HEK293T (cell line): ENCODE data around the gene CSRP3.
"Not testable (repeated sequence)": the region's sequence is repeated elsewhere in the genome, so short reads cannot be mapped to it uniquely, and the experiment has no call there.

Experiments used
- CTCF ChIA-PET: fragments of 350-600 bp; formaldehyde crosslinking; extraction: SDS; loops from one replicate; lab custom pipeline; 2021; ENCODE audit warnings: antibody characterized with exemption, inconsistent platforms; lab: Yijun Ruan, JAX
- POLR2A ChIA-PET: fragments of 350-600 bp; formaldehyde crosslinking; extraction: SDS; loops from one replicate; lab custom pipeline; 2020; ENCODE audit warnings: antibody characterized with exemption, inconsistent platforms; lab: Yijun Ruan, JAX
- DNase-seq: peaks from one replicate; pipeline ENCODE4 v3.0.0; 2012; ENCODE audit warnings: mixed read lengths; ENCODE audit errors: extremely low spot score
- ARNT ChIP-seq: fragments of 450-650 bp; IDR thresholded peaks from 2 replicates; pipeline ENCODE4 v1.6.1; 2017; ENCODE audit warnings: mild to moderate bottlenecking
- BHLHE40 ChIP-seq: fragments of 450-650 bp; IDR thresholded peaks from 2 replicates; pipeline ENCODE4 v1.6.1; 2016; ENCODE audit warnings: mild to moderate bottlenecking, moderate library complexity, borderline replicate concordance
- CTBP1 ChIP-seq: fragments of 450-650 bp; IDR thresholded peaks from 2 replicates; pipeline ENCODE4 v1.6.1; 2016; ENCODE audit warnings: borderline replicate concordance
- ELF4 ChIP-seq: fragments of 450-650 bp; IDR thresholded peaks from 2 replicates; pipeline ENCODE4 v1.6.1; 2017; ENCODE audit warnings: antibody characterized with exemption
- FOXK2 ChIP-seq: fragments of 450-650 bp; IDR thresholded peaks from 2 replicates; pipeline ENCODE4 v1.6.1; 2016; ENCODE audit warnings: mild to moderate bottlenecking
- FOXM1 ChIP-seq: fragments of 450-650 bp; IDR thresholded peaks from 2 replicates; pipeline ENCODE4 v1.6.1; 2017; ENCODE audit warnings: mild to moderate bottlenecking, borderline replicate concordance
- HDGF ChIP-seq: fragments of 450-650 bp; IDR thresholded peaks from 2 replicates; pipeline ENCODE4 v1.6.1; 2017; ENCODE audit warnings: antibody characterized with exemption, borderline replicate concordance
- L3MBTL2 ChIP-seq: fragments of 450-650 bp; conservative IDR thresholded peaks from 2 replicates; pipeline ENCODE4 v1.6.1; 2016; ENCODE audit warnings: mild to moderate bottlenecking
- LEF1 ChIP-seq: fragments of 450-650 bp; IDR thresholded peaks from 2 replicates; pipeline ENCODE4 v1.6.1; 2017; ENCODE audit warnings: mild to moderate bottlenecking, borderline replicate concordance
- NFRKB ChIP-seq: fragments of 450-650 bp; IDR thresholded peaks from 2 replicates; pipeline ENCODE4 v1.6.1; 2016; ENCODE audit warnings: mild to moderate bottlenecking, moderate library complexity
- SP1 ChIP-seq: fragments of 450-650 bp; IDR thresholded peaks from 2 replicates; pipeline ENCODE4 v1.6.1; 2017
- SUZ12 ChIP-seq: fragments of 450-650 bp; IDR thresholded peaks from 2 replicates; pipeline ENCODE4 v1.6.1; 2016; ENCODE audit warnings: mild to moderate bottlenecking
- TARDBP ChIP-seq: fragments of 450-650 bp; IDR thresholded peaks from 2 replicates; pipeline ENCODE4 v1.6.1; 2016
- ZNF384 ChIP-seq: fragments of 450-650 bp; IDR thresholded peaks from 2 replicates; pipeline ENCODE4 v1.6.1; 2016
- TF ChIP-seq, protein P1 (sequence below): fragments of 450-650 bp; IDR thresholded peaks from 2 replicates; pipeline ENCODE4 v1.6.1; 2016

CSRP3 gene

DNA sequence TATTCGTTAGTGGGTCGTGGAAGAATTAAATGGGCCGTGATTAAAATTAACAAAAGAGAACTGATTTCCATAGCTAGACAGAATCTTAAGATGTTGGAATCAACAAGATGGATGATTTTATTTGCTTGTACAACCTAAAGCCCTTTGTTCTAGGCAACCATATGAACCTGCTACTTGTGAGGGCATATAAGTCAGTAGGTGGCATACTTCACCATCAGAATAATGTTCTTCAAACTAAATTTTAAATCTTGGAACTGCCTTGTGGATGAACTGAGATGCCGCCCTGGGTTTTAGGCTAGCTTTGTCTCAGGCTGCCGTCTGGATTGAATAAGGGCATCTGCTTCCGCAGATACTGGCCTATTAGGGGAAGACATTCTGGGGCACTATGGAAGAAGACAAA, 40.9 kb downstream of the CSRP3 start:
- CTCF ChIA-PET, result no interaction called here
- no peak for TF ChIP-seq ELF4
- no peak for TF ChIP-seq ZNF384
- TF ChIP-seq, protein P1, sequence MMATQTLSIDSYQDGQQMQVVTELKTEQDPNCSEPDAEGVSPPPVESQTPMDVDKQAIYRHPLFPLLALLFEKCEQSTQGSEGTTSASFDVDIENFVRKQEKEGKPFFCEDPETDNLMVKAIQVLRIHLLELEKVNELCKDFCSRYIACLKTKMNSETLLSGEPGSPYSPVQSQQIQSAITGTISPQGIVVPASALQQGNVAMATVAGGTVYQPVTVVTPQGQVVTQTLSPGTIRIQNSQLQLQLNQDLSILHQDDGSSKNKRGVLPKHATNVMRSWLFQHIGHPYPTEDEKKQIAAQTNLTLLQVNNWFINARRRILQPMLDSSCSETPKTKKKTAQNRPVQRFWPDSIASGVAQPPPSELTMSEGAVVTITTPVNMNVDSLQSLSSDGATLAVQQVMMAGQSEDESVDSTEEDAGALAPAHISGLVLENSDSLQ, result no peak
- no peak for TF ChIP-seq FOXK2
- no peak for TF ChIP-seq TARDBP
- TF ChIP-seq HDGF, result no peak
- no peak for TF ChIP-seq CTBP1
- TF ChIP-seq SUZ12, result no peak
- no peak for TF ChIP-seq ARNT
- TF ChIP-seq FOXM1, result no peak
- POLR2A ChIA-PET, result no interaction called here
- DNase-seq, result no peak

DNA sequence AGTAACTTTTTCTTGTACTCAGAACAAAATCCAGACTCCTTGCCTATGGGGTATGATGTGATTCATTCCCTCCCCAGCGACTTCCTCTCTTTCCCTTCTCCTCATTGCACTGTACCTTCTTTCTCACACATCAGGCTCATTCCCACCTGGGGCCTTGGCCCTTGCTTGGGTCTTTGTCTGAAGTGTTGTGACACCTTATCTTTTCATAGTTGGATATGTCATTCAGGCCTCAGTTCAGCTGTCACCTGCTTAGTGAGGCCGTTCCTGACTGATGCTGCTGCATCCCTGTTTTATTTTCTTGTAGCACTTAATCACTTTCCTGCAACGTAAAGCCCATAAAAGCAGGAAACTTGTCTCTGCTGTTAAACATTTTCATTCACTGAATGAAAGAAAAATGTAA, 44.9 kb downstream of the CSRP3 start:
- CTCF ChIA-PET, result no interaction called here

DNA sequence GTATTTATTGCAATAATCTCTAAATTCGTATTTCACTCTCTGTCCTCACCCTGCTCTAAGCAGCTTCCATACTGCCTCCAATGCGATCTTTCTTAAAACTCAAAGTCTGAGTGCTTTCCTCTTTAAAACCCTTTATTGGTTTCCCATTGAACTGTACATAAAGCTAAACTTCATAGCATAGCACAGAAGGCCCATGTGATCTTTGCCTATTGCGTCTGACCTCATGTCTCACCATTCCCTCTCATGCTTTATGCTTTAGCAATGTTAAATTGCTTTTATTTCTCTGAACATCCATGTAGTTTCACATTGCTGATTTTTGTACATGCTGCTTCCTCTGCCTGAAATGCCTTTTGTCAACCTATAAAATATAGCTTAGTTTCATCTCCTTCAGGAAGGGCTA, 56.5 kb downstream of the CSRP3 start:
- no peak for DNase-seq
- CTCF ChIA-PET, result no interaction called here
- POLR2A ChIA-PET, result no interaction called here
- TF ChIP-seq TARDBP (no peak), ELF4 (no peak), ARNT (no peak), BHLHE40 (no peak), SP1 (no peak), CTBP1 (no peak), ZNF384 (no peak), HDGF (no peak), NFRKB (no peak), LEF1 (no peak), L3MBTL2 (no peak), FOXK2 (no peak), FOXM1 (no peak), SUZ12 (no peak)
- TF ChIP-seq, protein P1, result no peak

More for the DNA sequence above, 44.9 kb downstream of the CSRP3 start:
- TF ChIP-seq SUZ12, result no peak
- TF ChIP-seq L3MBTL2, result no peak
- no peak for TF ChIP-seq CTBP1
- TF ChIP-seq BHLHE40, result no peak
- TF ChIP-seq NFRKB, result no peak
- POLR2A ChIA-PET, result no interaction called here
- DNase-seq, result no peak

DNA sequence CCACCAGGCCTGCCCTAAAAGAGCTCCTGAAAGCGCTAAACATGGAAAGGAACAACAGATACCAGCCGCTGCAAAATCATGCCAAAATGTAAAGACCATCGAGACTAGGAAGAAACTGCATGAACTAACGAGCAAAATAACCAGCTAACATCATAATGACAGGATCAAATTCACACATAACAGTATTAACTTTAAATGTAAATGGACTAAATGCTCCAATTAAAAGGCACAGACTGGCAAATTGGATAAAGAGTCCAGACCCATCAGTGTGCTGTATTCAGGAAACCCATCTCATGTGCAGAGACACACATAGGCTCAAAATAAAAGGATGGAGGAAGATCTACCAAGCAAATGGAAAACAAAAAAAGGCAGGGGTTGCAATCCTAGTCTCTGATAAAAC, 64.9 kb downstream of the CSRP3 start:
- CTCF ChIA-PET, POLR2A ChIA-PET: not testable (repeated sequence)

DNA sequence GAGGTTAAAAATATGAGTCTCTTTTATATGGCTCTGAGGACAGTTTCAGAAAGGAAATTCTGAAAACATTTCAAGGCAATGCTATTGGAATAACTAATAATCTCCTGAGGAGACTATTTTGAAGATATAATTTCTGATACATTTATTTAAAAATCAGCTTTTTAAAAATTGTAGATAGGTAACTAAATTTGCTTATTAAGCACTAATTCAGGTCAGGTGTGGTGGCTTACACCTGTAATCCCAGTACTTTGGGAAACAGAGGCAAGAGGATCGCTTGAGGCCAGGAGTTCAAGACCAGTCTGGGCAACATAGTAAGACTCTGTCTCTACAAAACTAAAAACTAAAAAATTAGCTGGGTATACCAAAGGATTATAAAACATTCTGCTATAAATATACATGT, 67.8 kb downstream of the CSRP3 start:
- DNase-seq, result no peak
- TF ChIP-seq LEF1, result no peak
- no peak for TF ChIP-seq ELF4
- POLR2A ChIA-PET, result no interaction called here
- CTCF ChIA-PET, result no interaction called here

More for the DNA sequence above, 64.9 kb downstream of the CSRP3 start:
- DNase-seq, result not testable (repeated sequence)
